Thoracic aorta (tissue), 2 donors: ENCODE measurements around the gene PBX2. TPM values are rescaled to one million over a fixed set of nuclear protein-coding genes. Genes with fewer than 3 reads are reported as not detected.

Experiments used
- ATAC-seq: fragments of 150-250 bp; one replicate; pipeline ENCODE4 v1.8.0; 2017; ENCODE audit warnings: low read depth; ENCODE audit not compliant: insufficient number of reproducible peaks, low FRiP score
- DNase-seq: peaks from one replicate; pipeline ENCODE4 v3.0.0-alpha.2; 2020; ENCODE audit warnings: low spot score
- H3K27ac ChIP-seq, 2 donors: fragments of 200-600 bp; sonication (generic); 1 replicate in 1 of 2; 2 replicates in 1 of 2; pipeline ENCODE4 v1.5.1; 2016; ENCODE audit warnings: mild to moderate bottlenecking in 2 of 2, moderate library complexity in 2 of 2
- H3K27me3 ChIP-seq: fragments of 200-600 bp; sonication (generic); replicated peaks from 2 replicates; pipeline ENCODE4 v1.6.0; 2016; ENCODE audit warnings: mild to moderate bottlenecking; ENCODE audit not compliant: insufficient read depth
- H3K36me3 ChIP-seq: fragments of 200-600 bp; sonication (generic); one replicate; pipeline ENCODE4 v1.5.1; 2016
- H3K4me1 ChIP-seq, 2 donors: fragments of 200-600 bp; sonication (generic); 1 replicate in 1 of 2; 2 replicates in 1 of 2; pipeline versions ENCODE4 v1.5.1 to v1.6.0; 2016; ENCODE audit warnings: low read depth in 2 of 2, mild to moderate bottlenecking in 1 of 2; ENCODE audit not compliant: control insufficient read depth in 1 of 2
- H3K4me3 ChIP-seq: fragments of 200-600 bp; sonication (generic); 2 replicates; pipeline ENCODE4 v1.5.1; 2016; ENCODE audit warnings: mild to moderate bottlenecking
- H3K9me3 ChIP-seq: fragments of 200-600 bp; sonication (generic); 2 replicates; pipeline ENCODE4 v1.5.1; 2016
- total RNA-seq, 2 donors: library from RNA; depleted of rRNA; stranded (reverse); fragments of >200 nt; gene quantifications; one replicate each; pipeline versions ENCODE4 v1.1.0 to v1.2.3, GENCODE V29; 2016
- TF ChIP-seq, protein P1 (sequence below): fragments of 200-600 bp; sonication (generic); IDR thresholded peaks from one replicate; pipeline ENCODE4 v1.5.1; 2019; ENCODE audit warnings: antibody characterized with exemption

The PBX2 gene
- total RNA-seq, 2 donors from 2014 or later: 35.7 to 59.4 TPM

DNA sequence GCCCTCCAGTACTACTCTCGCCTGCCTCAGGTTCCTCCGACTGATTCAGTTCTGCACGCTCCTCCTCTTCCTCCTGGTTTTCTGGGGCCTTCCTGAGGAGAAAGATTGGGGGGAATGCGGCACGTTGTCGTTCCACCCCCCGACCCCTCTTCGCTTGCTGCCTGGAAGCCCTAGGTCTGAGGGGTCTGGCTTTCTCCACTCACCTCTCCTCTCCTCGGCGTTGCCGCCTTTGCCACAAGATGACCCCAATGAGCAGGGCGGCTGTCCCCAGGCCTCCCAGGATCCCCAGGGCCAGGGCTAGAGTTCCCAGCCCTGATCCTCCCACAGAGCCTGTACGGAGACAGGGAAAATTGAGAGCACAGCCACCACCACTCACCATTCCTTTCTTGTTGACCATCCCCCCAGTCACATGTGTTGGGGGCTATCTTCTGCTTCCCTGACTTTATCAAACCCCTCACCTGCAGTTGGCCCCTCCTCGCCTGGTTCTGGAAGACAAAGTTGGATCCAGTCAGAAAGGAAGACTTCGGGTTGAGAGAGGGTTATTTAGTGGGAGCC is 8.8 kb downstream of the PBX2 start:
- TF ChIP-seq, protein P1, sequence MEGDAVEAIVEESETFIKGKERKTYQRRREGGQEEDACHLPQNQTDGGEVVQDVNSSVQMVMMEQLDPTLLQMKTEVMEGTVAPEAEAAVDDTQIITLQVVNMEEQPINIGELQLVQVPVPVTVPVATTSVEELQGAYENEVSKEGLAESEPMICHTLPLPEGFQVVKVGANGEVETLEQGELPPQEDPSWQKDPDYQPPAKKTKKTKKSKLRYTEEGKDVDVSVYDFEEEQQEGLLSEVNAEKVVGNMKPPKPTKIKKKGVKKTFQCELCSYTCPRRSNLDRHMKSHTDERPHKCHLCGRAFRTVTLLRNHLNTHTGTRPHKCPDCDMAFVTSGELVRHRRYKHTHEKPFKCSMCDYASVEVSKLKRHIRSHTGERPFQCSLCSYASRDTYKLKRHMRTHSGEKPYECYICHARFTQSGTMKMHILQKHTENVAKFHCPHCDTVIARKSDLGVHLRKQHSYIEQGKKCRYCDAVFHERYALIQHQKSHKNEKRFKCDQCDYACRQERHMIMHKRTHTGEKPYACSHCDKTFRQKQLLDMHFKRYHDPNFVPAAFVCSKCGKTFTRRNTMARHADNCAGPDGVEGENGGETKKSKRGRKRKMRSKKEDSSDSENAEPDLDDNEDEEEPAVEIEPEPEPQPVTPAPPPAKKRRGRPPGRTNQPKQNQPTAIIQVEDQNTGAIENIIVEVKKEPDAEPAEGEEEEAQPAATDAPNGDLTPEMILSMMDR: no peak
- Histone ChIP-seq H3K9me3 (no peaks in the 10 kb centered on the region), H3K4me3 (no peak overlapping the region), H3K36me3 (peaks cover 5% of the 10 kb centered on the region), H3K27ac (no peak overlapping the region), H3K4me1 (peaks cover 18 to 31% of the 10 kb centered on the region in 2 donors), H3K27me3 (no peaks in the 10 kb centered on the region)
- ATAC-seq: no peak
- no peak for DNase-seq

DNA sequence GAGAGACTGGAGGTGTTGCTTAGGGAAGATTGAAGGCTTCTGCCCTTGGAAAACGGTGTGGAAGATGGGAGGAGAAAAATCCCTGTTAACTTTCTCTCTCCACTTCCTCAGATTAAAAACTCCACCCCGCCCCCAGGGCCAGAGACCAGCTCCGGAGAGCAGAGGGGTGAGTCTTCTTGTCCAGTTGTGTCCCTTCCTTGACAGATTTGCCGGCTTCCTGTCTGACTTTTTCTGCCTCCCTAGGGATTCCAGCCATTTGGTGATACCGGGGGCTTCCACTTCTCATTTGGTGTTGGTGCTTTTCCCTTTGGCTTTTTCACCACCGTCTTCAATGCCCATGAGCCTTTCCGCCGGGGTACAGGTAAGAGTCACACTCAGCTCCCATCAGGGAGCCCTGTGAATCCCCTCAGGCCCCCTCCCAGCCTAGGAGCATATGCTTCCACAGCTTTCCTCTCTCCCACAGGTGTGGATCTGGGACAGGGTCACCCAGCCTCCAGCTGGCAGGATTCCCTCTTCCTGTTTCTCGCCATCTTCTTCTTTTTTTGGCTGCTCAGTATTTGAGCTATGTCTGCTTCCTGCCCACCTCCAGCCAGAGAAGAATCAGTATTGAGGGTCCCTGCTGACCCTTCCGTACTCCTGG is 10.1 kb downstream of the PBX2 start:
- ATAC-seq (no peak), DNase-seq (no peak)
- Histone ChIP-seq H3K9me3 (no peaks in the 10 kb centered on the region), H3K27ac (no peak overlapping the region), H3K27me3 (no peaks in the 10 kb centered on the region), H3K4me3 (no peak overlapping the region), H3K36me3 (peaks cover 5% of the 10 kb centered on the region), H3K4me1 (peaks cover 22 to 34% of the 10 kb centered on the region in 2 donors)
- TF ChIP-seq, protein P1: no peak

DNA sequence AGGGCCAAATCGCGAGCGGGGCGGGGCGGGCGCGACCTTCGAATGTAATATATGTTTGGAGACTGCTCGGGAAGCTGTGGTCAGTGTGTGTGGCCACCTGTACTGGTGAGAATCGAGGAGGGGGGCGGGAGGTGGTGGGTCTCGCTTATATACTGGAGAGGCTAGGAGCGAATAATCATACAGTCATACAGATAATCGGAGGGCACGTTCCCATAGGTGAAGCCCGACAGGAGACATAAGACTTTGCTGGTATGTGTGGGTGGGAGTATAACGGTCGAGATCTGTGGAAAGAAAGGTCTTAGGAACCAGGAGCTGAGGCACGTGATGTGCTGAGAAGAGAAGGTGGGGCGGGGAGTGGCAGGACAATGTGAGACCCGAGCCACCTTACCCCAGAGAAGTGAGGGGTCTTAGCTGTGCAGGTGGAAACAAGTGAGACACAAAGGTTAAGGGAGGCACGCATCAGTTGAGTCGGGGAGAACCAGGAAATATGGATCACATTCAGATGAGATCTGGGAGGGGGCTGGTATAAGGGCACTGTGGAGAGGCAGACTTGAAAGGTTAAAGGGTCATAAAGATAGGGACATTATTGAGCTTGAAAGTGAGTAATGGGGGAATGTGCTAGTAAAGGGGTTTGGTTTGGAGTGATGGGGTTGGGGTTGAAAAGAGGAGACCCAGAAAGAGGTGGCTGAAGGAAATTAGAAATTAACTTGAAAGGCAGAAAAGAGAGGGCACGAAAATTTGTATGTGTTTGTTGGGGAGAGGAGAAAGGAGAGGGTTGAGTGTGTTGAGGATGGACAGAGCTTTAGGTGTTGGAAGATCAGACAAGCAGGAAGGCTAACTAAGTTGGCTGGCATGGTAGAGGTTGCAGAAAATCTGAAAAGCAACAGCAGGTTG is 11.2 kb downstream of the PBX2 start:
- TF ChIP-seq, protein P1: no peak
- Histone ChIP-seq H3K27me3 (no peaks in the 10 kb centered on the region), H3K9me3 (no peaks in the 10 kb centered on the region), H3K27ac (peak overlapping the region; percentile 94 to 96), H3K4me1 (peaks cover 22 to 40% of the 10 kb centered on the region in 2 donors), H3K36me3 (peaks cover 5% of the 10 kb centered on the region), H3K4me3 (peak overlapping the region; percentile 98)
- DNase-seq (no peak), ATAC-seq (no peak)

DNA sequence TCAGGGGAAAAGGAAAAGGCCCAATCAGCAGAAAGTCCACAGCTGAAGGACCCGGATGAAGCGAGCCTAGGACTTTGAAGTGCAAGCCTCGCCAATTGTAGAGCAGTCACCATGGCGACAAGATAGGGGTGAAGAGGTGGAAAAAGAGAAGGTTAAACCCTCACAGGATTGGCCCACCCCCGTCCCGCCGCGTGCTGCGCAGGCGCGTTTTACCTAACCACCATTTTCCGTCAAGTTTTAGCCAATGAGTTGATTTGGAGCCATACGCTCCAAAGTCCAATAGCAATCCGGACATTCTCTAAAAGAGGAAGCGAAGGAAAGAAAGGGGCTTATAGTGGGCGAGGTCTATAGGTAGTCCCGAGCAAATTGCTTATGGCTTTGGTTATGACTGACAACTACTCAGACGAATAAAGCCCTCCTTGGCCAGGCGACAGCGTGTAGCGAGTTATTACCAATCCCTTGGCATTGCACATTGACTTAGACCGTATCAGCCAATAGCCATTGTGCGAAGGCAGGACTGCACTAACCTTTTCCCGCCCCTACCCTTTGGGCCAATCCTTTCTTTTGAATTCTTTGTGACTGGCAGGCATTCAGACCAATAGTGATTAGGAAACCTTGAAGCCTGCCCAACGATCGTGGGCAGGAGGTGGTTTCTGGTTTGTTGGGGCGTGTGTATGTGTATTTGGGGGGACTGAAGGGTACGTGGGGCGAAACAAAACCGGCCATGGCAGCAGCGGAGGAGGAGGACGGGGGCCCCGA is 12.0 kb downstream of the PBX2 start, which contains the start of gene RNF5:
RNF5 (plus strand) TSS at position 618 of the 759 bp plus-strand sequence; CDS start at position 725, 107 bp downstream.
- peaks cover 22 to 40% of the 10 kb centered on the region in 2 donors for H3K4me1 ChIP-seq
- H3K27me3 ChIP-seq: no peaks in the 10 kb centered on the region
- DNase-seq (peak; percentile 100), ATAC-seq (peak; percentile 84)
- TF ChIP-seq, protein P1: no peak
- no peaks in the 10 kb centered on the region for H3K9me3 ChIP-seq
- H3K4me3 ChIP-seq: peak within 1 kb of the TSS; percentile 98
- H3K27ac ChIP-seq: peak within 1 kb of the TSS; percentile 94 to 96
- peaks cover 5% of the 10 kb centered on the region for H3K36me3 ChIP-seq
